HL-60/S4 (cell line): Measurements from ENCODE around the gene CRX.
"Not testable (repeated sequence)": the region's sequence is repeated elsewhere in the genome, so short reads cannot be mapped to it uniquely, and the experiment has no call there.

Experiments used
- in situ Hi-C: fragments of 300-500 bp; cut with MboI; formaldehyde crosslinking; loops from 2 replicates; pipeline ENCODE4 v1.14.3; 2022; ENCODE audit warnings: low sequenced_read_pairs

CRX gene

GRCh38 chr19:47821460-47822020 is at the start of gene CRX:
Gene CRX (plus strand): TSS chr19:47821937. CDS start chr19:47834444, 12,507 bp downstream.
- in situ Hi-C loops: no loop called here

- in situ Hi-C loops: no loop called here
Measured at GRCh38 chr19:47776568-47776967, 45.2 kb upstream of the CRX start.

- in situ Hi-C loops: not testable (repeated sequence)
Measured at GRCh38 chr19:47777245-47778048, 44.3 kb upstream of the CRX start.

GRCh38 chr19:47778049-47778953 is 43.4 kb upstream of the CRX start, which contains the start of gene SELENOW:
Gene SELENOW (plus strand): TSS chr19:47778703. CDS start chr19:47778786, 83 bp downstream.
- in situ Hi-C loops: no loop called here

- in situ Hi-C loops: no loop called here
Measured at GRCh38 chr19:47778954-47779351, 42.8 kb upstream of the CRX start.

GRCh38 chr19:47779524-47780214 is 42.1 kb upstream of the CRX start:
- in situ Hi-C loops: no loop called here

GRCh38 chr19:47780215-47780551 is 41.6 kb upstream of the CRX start:
- in situ Hi-C loops: no loop called here

GRCh38 chr19:47781590-47782262 is 40.0 kb upstream of the CRX start:
- in situ Hi-C loops: no loop called here

GRCh38 chr19:47786566-47786965 is 35.2 kb upstream of the CRX start:
- in situ Hi-C loops: no loop called here

- in situ Hi-C loops: not testable (repeated sequence)
Measured at GRCh38 chr19:47787307-47787706, 34.4 kb upstream of the CRX start.

- in situ Hi-C loops: not testable (repeated sequence)
Measured at GRCh38 chr19:47789811-47790210, 31.9 kb upstream of the CRX start.

GRCh38 chr19:47790398-47790814 is 31.3 kb upstream of the CRX start:
- in situ Hi-C loops: no loop called here

GRCh38 chr19:47792616-47793015 is 29.1 kb upstream of the CRX start:
- in situ Hi-C loops: no loop called here

- in situ Hi-C loops: no loop called here
Measured at GRCh38 chr19:47794526-47794925, 27.2 kb upstream of the CRX start.

GRCh38 chr19:47796785-47797184 is 25.0 kb upstream of the CRX start:
- in situ Hi-C loops: no loop called here

- in situ Hi-C loops: no loop called here
Measured at GRCh38 chr19:47797996-47798903, 23.5 kb upstream of the CRX start.

- in situ Hi-C loops: no loop called here
Measured at GRCh38 chr19:47798904-47799266, 22.9 kb upstream of the CRX start.

GRCh38 chr19:47801270-47801669 is 20.5 kb upstream of the CRX start:
- in situ Hi-C loops: no loop called here

- in situ Hi-C loops: no loop called here
Measured at GRCh38 chr19:47802521-47803043, 19.2 kb upstream of the CRX start.
